Kidney capillary endothelial cell (primary cell): ENCODE results near the gene TMEM121.
"Not testable (repeated sequence)": the region's sequence is repeated elsewhere in the genome, so short reads cannot be mapped to it uniquely, and the experiment has no call there.

Source experiments
- DNase-seq: peaks from one replicate; pipeline ENCODE4 v3.0.0-alpha.2; 2018; ENCODE audit warnings: low spot score

The TMEM121 gene

DNA sequence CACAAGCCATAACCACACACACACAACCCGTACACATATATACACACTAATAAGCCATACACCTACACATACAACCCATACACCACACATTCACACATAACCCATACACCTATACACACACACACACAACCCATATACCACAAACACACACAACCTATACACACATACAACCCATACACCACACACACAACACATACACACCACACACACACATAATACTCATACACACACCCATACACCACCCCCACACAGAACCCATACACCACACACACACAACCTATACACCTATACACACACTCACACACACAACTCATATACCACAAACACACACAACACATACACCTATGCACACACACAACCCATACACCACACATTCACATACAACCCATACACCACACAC lies 44.1 kb downstream of the TMEM121 start:
- DNase-seq = no peak

DNA sequence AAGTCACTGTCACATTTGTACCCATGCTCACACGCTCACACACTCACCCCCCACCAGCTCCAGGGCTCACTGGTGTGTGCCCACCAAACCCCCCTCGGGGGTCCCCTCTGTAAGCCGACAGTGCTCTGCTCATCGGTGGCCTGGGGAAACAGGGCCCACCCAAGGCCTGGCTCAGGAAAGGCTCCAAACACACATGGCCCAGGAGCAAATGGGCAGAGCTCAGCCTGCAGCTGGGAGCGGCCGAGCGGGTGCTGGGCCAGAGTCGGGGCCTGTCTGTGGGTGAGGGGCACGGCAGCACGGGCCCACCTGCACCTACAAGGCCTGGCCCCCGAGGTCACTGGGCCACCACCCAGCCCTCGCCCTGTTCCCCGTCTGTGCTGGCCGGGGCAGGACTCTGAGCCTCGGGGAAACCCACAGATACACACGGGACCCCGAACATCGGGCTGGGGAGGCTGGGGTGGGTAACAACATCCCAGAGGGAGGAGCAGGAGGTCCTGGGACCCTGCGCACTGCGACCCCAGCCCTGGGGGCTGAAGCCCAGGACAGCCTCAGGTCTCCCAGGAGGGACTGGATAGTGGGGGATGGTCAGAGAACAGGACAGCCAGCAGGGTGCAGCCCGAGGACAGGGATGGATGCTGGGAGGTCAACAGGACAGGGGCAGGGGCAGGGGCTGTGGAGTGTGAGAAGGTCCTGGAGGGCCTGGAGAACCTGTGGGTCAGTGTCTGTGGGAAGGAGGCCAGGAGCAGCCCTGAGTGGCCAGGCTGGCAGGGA lies 45.0 kb downstream of the TMEM121 start:
- DNase-seq = not testable (repeated sequence)

DNA sequence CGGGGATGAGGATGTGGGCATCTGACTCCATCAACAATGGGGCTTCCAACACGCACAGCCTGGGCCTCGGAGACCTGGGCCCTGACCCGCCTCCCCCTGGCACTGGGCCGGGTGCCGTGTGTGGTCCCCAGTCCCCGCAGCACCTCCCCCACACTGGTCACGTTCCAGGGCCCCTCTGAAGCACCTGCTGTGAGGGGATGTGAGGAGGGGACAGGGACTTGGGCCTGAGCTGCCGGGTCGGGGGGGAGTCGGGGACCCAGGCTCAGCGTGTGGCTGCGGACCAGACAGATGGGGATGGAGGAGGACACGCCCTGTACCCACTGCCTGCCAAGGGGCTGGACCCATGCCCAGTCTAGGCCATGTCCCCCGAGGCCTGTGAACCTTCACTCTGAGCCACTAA lies 45.7 kb downstream of the TMEM121 start:
- DNase-seq = not testable (repeated sequence)

DNA sequence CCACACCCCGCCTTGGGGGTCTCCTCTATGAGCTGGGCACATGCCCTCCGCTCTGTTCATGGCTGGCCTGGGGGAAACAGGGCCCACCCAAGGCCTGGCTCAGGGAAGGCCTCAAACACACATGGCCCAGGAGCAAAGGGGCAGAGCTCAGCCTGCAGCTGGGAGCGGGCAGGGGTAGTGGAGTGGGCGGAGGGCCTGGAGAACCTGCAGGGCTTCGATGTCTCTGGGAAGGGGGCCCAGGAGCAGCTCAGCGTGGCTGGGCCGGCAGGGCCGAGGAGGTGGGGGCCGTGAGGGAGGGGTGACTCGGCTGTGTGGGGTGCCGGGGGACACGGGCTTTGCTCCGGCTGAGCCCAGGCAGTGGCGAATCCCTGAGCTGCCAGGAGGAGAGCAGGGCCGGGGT lies 47.5 kb downstream of the TMEM121 start:
- DNase-seq = not testable (repeated sequence)

DNA sequence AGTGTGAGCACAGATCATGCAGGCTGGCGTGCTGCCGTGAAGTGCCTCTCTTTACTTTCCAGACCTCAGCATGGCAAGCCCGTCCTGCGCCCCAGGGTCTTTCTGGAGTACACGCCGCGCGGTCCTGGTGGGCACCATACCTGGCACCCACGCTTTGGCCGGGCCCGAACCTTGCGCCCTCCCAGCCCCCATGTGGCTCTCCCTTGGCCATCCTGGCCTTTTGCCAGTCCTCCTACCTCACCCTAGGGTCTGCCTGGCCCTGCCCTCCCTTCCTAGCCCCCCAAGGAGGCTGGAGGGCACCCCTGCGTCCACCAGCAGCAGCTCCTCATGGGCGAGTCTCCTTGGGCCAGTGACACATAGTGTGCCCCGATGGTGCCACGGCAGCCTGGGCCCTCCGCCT lies 48.0 kb downstream of the TMEM121 start:
- DNase-seq = not testable (repeated sequence)

DNA sequence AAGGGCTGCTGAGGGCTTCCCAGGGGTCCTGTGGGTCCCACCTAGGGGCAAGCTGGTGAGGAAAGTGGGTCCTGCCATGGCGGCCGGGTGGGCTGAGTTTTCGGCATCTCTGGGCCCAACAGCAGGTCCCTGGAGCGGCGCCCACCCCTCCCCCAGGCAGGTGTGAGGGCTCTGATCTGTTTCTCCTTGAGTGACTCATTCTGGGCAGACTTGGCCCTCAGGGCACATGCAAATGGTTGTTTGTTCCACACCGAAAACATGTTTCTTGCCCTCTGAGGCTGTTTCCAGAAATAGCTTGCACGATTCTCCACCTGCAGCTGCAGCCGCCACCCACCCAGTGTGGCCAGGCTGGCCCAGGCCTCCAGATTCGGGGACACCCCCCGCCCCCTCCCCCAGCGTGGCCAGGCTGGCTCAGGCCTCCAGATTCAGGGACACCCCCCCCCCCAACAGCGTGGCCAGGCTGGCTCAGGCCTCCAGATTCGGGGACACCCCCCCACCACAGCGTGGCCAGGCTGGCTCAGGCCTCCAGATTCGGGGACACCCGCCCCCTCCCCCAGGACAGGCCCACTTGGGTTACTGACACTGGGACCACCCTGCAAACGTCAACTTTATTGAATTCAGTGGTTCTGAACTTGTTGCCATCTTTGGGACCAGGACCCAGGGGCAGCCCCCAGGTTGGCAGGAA lies 48.8 kb downstream of the TMEM121 start:
- not testable (repeated sequence) for DNase-seq

DNA sequence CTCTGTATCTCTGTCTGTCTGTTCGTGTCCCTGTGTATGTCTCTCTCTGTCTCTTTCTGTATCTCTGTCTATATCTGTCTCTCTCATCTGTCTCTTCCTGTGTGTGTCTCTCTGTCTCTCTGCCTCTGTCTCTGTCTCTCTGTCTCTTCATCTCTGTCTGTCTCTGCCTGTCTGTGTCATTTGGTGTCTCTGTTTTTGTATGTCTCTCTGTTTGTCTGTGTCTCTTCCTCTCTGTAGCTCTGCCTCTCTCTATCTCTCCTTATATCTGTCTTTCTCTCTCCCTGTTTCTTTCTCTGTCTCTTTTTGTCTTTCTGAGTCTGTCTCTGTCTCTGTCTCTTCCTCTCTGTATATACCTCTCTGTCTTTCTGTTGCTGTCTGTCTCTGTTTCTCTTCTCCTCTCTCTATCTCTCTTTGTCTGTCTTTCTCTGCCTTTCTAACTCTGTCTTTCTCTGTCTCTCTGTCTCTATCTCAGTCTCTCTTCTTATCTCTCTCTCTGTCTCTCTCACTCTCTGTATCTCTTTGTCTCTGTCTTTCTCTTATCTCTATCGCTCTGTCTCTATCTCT lies 50.2 kb downstream of the TMEM121 start:
- no peak for DNase-seq

DNA sequence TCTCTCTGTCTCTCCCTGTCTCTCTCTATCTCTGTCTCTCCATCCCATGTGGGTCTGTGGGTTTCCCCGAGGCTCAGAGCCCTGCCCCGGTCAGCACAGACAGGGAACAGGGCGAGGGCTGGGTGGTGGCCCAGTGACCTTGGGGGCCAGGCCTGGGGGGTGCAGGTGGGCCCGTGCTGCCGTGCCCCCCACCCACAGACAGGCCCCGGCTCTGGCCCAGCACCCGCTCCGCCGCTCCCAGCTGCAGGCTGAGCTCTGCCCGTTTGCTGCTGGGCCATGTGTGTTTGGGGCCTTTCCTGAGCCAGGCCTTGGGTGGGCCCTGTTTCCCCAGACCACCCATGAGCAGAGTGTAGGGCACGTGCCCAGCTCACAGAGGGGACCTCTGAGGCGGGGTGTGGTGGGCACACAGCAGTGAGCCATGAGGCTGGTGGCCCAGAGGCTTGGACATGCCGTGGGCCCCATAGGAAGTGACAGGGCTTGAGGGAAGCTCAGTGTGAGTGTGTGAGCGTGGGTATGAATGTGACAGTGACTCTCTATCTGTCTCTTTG lies 51.0 kb downstream of the TMEM121 start:
- no peak for DNase-seq

DNA sequence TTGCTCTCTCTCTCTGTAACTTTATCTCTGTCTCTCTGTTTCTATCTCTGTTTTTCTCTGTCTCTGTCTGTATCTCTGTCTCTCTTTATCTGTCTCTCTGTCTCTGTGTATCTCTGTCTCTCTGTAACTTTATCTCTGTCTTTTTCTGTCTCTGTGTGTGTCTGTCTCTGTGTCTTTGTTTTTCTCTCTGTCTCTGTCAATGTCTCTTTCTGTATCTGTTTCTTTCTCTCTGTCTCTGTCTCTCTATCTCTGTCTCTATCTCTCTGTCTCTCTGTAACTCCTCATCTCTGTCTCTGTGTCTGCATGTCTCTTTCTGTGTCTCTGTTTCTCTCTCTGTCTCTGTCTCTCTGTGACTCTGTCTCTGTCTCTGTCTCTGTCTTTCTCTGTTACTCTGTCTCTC lies 51.7 kb downstream of the TMEM121 start:
- no peak for DNase-seq

DNA sequence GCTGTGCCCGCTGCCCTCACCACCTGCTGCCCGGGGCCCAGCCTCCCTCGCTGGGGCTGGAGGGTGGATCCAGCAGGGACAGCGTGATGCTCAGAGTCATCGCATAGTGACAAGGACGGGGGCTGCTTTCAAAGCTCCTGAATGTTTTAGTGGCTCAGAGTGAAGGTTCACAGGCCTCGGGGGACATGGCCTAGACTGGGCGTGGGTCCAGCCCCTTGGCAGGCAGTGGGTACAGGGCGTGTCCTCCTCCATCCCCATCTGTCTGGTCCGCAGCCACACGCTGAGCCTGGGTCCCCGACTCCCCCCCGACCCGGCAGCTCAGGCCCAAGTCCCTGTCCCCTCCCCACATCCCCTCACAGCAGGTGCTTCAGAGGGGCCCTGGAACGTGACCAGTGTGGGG lies 52.8 kb downstream of the TMEM121 start:
- DNase-seq = not testable (repeated sequence)
